GDM1 (cell line): ENCODE results near the gene THEMIS2.
"Not testable (repeated sequence)": the region's sequence is repeated elsewhere in the genome, so short reads cannot be mapped to it uniquely, and the experiment has no call there.

Experiments
- DNase-seq: peaks from one replicate; lab custom pipeline; 2025; lab: John Stamatoyannopoulos, UW

THEMIS2 gene

DNA sequence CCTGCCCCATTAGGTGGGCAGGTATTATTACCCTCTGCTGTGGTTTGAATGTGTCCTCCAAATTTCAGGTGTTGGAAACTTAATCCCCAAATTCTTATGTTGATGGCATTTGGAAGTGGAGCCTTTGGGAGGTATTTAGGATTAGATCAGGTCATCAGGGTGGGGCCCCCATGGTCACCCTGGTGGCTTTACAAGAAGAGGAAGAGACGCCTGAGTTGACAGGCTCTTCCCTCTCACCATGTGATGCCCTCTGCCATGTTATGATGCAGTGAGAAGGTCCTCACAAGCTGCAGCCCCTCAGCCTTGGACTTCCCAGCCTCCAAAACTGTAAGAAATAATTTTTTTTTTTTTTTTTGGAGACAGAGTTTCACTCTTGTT is 8.8 kb upstream of the THEMIS2 start:
- no peak for DNase-seq

DNA sequence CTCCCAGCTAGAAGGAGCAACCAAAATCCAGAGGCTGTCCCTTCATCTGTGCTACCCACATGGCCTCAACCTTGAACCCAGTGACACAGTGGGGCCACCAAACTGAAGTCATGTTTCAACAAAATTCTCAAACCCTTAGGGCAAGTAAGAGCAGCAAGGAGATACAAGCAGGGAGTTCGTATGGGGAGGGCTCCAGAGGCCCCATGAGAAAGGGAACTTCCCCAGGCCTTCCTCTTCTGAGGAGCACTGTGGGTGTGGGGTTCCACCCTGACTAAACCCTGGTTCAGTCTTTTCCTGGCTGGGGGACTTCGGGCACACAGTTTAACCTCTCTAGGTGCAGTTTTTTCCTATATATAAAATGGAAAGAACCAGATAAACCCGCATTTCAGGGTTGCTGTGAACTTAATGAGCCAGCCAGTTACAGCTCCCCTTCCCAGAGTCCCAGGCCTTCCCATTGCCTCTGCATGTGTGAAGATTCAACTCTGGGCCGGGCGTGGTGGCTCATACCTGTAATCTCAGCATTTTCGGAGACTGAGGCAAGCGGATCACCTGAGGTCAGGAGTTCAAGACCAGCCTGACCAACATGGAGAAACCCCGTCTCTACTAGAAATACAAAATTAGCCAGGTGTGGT is 8.0 kb upstream of the THEMIS2 start:
- DNase-seq, result peak; percentile 44

DNA sequence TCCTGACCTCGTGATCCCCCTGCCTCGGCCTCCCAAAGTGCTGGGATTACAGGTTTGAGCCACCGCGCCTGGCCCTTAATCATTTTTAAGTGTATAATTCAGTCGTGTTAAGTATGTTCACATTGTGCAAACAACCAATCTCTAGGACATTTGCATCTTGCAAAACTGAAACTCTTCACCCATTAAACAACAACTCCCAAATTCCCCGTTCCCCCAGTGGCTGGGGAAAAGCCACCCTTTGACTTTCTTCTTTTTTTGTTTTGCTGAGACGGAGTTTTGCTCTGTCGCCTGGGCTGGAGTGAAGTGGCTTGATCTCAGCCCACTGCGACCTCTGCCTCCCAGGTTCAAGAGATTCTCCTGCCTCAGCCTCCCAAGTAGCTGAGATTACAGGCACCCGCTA is 6.5 kb upstream of the THEMIS2 start:
- no peak for DNase-seq

DNA sequence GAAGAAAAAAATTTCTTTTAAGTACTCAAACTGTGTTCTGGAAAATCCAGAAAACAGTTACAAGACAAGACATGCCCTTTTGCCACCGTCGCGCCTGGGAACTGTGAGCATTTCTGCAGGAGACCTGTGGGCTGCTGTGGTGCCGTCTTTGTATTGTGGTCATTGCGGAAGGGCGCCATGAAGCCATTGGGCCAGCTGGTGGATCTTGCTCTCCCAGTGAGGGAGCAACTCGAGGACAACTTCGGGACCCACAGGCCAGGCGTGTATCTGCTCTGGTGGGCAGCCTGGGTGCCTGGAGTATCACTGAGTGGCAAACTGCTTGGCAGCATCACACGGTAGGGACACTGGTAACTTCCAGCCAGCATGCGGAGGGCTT is 3.8 kb upstream of the THEMIS2 start:
- no peak for DNase-seq

DNA sequence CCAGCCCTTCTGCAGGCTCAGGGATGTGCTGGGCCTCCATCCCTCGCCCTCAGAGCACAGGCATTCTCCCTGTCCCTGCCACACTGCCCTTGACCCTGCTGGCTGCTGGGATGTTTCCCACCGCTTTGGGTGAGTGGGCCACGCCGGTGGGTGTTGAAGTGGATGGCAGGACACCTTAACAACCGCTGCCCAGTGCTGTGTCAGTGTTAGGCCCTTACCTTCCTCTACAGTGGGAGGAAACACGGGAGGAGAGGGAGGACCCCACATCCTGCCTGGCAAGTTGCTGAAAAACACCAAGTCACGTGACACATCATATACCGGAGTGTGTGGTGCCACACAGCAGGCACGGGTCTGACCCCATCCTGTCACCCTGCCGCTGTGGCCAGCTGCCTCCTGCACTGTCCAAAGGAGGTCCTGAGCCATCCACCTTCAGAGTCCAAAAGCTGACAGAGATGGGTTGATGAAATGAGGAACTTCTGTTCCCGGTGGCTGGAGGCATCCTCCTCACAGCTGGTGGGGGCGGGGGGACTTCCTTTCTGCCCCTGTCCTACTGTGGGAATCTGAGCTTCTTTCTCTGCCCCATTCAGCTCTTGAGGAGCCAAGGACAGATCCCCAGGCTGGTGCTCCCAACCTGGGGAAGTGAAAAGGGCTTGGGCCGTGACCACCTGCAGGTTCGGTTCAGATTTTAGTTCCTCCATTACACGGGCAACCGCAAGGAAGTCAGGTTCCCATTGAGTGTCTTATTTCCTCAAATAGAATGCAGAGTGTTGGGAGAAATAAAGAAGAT is 3.2 kb upstream of the THEMIS2 start:
- peak; percentile 80 for DNase-seq

DNA sequence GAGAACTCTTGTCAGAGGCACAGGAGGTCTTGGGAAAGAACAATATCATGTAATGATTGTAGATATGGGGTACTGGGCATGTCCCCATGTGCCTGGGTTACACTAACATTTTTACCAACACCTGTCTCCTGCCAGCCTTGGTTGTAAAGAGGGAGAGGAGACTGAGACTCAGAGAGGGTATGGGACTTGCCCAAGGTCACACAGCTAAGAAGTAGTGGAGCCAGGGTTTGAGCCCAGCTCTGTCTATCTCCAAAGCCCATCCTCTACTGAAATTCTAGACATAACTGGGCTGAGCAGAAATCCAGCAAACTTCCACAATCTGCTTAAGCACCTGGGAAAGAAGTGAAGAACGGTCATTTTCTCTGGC is 2.6 kb upstream of the THEMIS2 start:
- DNase-seq, result no peak

DNA sequence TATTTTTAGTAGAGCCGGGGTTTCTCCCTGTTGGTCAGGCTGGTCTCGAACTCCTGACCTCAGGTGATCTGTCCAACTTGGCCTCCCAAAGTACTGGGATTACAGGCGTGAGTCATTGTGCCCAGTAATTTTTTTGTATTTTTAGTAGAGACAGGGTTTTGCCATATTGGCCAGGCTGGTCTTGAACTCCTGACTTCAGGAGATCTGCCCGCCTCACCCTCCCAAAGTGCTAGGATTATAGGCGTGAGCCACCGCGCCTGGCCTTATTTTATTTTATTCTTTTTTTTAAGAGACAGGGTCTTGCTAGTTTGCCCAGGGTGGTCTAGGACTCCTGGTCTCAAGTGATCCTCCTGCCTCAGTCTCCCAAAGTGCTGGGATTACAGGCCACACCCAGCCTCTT is 1.3 kb upstream of the THEMIS2 start:
- DNase-seq, result not testable (repeated sequence)

DNA sequence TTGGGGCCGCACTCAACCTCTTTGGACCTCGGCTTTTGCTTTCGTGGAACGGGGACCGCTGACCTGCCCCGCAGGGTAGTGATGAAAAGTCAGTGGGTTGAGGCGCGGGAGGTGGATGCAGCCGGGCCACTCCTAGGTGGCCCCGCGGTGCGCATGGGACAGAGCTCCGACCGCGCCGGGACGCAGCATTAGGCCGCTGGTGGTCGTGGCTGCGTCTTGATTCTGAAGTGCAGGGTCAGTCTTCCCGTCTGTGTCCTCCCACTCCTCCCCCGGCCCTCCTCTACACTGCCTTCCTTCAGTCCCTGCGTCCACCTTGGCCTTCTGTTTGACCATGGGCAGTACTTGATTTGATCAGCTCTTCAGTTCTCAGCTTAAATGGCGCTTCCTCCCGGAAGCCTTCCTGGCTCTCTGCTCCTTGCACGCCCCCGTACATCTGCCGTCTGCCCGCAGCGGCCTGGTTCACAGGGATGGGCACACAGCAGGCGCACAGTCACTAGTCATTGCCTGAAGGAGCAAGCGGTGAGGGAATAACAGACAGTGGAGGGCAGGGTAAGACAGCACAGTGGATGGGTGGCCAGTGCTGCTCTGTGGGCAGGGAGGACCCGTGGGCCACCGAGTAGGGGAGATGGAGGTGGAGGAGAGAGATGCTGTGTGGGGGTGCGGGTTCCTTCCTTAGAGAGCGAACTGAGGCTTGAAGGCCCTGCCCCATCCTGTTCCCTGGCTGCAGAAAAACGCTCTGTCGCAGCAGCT is 633 bp downstream of the THEMIS2 start:
- DNase-seq, result no peak

DNA sequence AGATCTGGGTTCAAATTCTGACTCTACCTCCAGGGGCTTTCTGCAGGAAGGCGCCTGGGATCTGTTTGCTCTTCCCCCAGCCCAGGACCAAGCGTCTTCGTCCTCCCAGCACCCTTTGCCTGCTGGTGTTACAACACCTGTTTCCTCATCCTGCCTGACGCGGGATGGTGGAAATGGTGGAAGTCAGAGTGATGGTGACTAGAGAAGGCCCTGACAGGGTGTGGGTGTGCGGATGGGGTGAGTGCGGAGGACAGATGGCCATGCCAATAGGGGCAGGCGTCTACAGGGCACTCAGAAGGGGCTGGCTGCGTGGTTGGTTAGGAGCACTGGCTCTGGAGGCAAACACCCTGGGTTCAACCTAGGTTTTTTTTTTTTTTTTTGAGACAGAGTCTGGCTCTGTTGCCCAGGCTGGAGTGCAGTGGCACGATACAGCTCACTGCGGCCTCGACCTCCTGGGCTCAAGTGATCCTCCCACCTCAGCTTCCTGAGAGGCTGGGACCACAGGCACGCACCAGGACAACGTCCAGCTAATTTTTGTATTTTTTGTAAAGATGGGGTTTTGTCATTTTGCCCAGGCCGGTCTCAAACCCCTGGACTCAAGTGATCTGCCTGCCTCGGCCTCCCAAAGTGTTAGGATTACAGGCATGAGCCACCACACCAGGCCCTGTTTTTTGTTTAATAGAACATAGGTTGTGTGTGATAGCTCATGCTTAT is 1.5 kb downstream of the THEMIS2 start:
- peak; percentile 47 for DNase-seq

DNA sequence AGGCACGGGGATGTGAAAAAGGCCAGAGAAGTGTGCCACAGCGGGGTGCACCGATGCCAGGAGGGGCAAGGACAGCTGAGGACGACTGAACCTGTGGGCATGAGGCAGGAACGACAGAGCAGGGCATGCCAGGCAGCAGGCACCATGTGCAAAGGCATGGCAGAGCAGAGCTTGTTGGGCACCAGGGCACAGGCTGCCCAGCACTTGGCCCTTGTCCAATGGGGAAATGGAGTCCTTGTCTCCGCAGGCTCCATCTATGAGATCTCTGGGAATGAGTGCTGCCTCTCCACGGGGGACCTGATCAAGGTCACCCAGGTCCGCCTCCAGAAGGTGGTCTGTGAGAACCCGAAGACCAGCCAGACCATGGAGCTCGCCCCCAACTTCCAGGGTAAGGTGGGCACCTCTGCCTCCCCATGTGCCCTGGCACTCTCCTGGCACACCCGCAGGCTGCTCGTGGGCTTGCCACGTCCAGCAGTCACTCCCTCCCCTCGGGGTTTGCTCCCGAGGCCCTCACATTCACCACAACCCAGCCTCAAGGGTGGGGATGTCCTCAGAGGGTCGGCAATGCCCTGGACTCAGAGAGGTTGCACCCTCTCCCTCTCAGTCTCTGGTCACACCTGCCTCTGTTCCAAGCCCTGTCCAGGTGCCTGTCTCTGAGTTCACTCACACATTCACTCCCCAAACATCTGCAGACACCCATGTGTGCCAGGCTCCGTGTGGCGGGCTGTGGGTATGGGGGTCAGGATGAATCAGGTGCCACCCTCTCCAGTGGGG is 4.2 kb downstream of the THEMIS2 start:
- DNase-seq, result no peak

DNA sequence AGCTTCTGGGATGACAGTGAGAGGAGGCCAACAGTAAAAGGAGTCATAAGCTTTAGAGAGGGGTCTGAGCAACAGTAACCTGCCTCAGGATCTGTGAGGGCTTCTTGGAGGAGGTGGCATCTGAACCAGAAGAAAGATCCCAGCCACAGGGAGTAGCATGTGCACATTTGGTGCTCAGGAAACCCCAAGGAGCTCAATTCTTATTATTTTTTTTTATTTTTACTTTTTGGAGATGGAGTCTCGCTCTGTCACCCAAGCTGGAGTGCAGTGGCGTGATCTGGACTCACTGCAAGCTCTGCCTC is 4.7 kb downstream of the THEMIS2 start:
- DNase-seq, result no peak

DNA sequence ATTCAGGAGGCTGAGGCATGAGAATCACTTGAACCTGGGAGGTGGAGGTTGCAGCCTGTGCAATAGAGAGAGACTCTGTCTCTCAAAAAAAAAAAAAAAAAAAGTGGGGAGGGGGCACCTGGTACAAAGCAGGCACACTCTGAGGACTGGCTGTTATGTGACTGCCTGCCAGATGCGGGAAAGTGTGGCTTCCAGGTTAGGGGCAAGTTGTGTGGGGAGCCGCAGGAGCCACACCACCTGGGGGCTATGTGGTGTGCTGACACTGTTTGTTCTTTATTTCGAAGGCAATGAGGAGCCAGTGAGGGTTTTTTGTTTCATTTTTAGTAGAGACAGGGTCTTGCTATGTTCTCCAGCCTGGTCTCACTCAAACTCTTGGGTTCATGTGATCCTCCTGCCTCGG is 5.7 kb downstream of the THEMIS2 start:
- no peak for DNase-seq

DNA sequence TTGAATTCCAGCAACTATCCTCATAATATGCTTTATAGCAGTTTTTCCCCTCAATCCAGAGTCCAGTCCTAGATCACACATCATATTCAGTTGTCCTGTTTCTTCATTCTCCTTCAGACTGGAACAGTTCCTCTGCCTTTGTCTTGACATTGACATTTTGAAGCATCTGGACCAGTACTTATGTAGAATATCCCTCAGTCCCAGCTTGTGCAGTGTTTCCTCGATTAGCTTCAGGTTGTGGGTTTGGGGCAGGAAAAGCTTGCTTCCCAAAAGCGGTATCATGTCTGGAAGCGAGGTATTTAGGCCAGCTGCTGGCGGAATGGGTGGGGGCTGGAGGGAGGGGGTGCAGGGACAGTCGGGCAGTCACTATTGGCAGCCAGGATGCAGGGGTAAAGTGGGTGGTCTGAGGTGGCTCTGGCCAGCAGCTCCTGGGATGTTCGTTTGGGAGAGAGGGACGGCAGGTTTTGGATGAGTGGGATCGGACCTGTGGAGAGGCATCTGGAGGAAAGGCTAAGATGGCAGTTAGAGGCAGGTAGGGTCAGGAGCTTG is 6.5 kb downstream of the THEMIS2 start:
- no peak for DNase-seq

DNA sequence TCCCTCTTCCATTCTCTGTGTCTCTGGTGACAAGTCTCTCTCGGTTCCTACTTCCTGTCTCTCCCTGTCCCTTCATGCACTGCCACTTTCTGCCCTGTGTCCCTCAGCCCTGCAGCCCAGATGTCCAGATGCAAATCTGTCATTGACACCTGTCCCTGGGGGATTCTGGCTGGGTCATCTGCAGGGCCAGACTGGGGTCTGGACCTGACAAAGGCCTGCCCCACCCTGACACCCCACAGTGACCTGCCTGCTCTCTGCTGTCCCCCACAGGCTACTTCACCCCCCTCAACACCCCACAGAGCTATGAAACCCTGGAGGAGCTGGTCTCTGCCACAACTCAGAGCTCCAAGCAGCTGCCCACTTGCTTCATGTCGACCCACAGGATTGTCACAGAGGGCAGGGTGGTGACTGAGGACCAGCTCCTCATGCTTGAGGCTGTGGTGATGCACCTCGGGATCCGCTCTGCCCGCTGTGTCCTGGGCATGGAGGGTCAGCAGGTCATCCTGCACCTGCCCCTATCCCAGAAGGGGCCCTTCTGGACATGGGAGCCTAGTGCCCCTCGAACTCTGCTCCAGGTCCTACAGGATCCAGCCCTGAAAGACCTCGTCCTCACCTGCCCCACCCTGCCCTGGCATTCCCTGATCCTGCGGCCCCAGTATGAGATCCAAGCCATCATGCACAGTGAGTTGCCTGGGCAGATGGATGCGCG is 7.2 kb downstream of the THEMIS2 start:
- DNase-seq, result no peak

DNA sequence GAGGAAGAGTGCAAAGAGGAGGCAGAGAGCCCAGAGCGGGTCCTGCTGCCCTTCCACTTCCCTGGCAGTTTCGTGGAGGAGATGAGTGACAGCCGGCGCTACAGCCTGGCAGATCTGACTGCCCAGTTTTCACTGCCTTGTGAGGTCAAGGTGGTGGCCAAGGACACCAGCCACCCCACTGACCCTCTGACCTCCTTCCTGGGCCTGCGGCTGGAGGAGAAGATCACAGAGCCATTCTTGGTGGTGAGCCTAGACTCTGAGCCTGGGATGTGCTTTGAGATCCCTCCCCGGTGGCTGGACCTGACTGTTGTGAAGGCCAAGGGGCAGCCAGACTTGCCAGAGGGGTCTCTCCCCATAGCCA is 10.2 kb downstream of the THEMIS2 start:
- no peak for DNase-seq

DNA sequence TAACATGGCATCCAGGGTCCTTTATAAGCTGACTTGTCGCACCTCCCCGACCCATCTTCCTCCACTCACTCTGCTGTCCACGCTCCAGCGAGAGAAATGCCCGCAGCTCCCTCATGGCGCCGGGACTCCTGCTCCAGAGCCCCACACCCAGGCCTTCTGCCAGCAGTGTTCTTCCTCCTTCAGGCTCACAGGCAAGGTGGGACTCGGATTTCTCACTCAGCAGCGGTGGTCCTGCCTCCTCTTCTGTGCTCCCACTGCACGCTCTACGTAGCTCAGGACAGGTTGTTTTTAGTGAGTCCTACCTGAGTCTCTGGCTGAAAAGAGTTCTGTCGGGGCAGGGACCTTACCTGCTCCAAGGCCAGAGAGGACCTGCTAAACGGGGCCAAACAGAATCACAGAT is 11.2 kb downstream of the THEMIS2 start:
- no peak for DNase-seq

DNA sequence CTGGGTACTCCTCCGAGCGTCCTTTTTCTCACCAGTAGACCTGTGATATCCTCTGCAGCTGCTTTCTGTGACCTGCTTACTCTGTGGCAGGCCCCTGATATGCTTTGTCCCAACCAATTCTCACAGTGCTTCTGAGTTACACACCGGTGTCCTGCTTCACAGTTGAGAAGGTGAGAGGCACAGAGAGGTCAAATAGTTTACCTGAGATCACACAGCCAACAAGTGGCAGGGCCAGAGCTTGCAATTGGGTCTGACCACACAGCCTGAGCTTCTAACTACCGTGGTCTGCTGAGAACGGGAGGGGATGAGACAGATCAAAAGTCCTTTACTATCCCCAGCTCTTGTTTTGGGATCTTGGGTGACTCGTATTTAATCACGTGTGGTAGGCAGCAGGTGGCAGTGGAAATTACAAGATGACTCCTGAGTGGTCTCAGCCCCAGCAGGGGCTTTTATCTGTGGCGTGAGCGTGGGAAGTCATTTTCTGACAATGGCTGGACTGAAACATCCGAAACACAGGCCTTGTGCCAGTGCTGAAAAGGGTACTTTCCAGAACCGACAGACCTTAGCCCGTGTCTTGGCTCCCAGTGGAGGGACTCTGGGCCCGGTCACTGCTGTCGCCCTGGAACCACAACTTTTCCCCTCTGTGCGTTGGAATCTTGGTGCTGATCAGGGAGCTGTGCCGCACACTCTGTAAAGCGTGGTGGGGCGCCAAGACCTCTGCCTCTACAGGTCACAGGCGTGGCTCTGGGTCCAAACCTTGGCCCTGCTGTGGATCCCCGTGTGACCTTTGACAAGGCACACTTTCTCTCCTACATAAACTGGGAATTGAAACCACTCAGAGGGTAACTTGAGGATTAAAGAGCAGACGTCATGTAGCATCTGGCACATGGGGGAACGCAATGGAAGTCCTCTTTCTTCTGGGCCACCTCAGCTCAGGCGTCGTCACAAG is 11.9 kb downstream of the THEMIS2 start:
- no peak for DNase-seq

DNA sequence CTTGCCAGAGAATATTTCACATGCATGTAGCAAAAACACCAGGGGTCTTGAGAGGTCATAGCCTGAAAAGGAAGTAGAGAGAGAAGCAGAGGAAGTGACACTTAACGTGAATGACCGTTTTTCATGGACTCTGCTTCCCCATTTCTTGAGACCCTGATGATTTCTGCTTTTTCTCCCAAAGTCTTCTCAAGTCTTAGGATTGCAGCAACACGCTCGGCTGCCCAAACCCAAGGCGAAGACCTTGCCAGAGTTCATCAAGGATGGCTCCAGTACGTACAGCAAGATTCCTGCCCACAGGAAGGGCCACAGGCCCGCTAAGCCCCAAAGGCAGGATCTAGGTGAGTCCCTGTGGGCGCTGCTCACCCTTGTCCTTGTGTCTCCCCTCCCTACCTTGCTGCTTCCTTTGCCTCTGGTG is 12.8 kb downstream of the THEMIS2 start:
- peak; percentile 72 for DNase-seq

DNA sequence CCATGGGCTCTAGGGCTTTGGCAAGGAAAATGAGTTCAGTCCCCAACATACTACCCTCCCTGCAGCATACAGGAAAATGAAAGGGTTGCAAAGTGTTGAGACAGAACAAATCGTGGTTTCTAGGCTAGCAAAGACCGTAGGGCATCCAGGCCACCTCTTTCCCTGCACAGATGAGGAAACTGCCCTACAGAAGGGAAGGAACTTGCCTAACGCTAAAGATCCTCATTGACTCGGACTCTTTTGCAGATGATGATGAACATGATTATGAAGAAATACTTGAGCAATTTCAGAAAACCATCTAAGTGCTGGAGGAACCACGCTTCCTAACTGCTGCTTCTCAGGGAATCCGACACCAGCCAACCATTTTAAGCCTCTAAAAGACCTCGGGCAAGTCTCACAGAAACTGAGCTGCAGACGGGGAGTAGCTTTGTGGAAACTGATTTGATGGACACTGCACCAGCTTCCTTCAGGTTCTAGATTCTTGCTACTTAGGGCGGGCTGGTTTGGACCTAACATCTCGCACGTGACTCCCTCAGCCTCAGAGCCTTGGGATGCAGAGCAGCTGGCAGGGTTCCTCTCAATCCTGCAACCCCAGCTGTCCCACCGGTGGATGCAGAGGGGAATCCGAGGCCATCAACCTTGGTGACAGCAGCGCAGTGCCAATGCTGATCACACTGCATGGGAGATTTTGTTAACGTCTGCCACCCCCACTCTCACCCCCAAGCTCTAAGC is 13.4 kb downstream of the THEMIS2 start:
- DNase-seq, result peak; percentile 32

DNA sequence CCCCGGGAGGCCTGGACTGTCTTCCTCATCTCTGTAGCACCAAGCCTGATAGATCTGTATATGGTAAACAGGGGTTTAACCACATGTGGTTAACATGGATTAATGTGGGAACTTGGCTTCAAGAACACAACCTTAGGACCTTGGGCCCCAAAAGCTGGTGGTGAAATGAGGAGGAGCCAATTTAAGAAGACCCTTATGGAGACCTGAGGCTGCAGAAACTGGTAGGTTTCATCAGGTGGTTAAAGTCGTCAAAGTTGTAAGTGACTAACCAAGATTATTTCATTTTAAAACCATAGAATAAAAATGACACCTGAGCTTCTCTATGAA is 14.0 kb downstream of the THEMIS2 start:
- DNase-seq, result no peak
